HG02885 (cell line): ENCODE data around the gene DAPK3.
"Not testable (repeated sequence)": the region's sequence is repeated elsewhere in the genome, so short reads cannot be mapped to it uniquely, and the experiment has no call there.

ENCODE experiments used
- ATAC-seq: cut with Tn5 transposase; IDR thresholded peaks from one replicate; pipeline ENCODE4 v1.9.1; 2021; ENCODE audit warnings: mild to moderate bottlenecking; ENCODE audit not compliant: unreplicated experiment, poor library complexity

DAPK3 gene

GRCh38 chr19:4007021-4007835 is 36.3 kb upstream of the DAPK3 start, which contains the start of gene PIAS4:
TSS of gene PIAS4 (plus strand) at chr19:4007736. CDS start at chr19:4007761, 25 bp downstream.
- ATAC-seq, result peak; percentile 92

DNA sequence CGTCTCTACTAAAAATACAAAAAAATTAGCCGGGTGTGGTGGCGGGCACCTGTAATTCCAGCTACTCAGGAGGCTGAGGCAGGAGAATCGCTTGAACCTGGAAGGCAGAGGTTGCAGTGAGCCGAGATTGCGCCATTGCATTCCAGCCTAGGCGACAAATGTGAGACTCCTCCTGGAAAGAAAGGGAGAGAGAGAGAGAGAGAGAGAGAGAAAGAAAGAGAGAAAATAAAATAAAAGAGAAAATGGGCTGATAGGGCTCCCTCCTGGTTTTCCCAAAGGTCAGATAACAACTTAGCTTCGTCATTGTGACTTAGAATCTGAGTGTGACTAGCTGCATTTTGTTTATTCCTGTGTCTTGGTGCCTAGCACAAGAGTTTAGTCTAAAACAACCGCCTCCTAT is 34.5 kb upstream of the DAPK3 start:
- ATAC-seq, result not testable (repeated sequence)

DNA sequence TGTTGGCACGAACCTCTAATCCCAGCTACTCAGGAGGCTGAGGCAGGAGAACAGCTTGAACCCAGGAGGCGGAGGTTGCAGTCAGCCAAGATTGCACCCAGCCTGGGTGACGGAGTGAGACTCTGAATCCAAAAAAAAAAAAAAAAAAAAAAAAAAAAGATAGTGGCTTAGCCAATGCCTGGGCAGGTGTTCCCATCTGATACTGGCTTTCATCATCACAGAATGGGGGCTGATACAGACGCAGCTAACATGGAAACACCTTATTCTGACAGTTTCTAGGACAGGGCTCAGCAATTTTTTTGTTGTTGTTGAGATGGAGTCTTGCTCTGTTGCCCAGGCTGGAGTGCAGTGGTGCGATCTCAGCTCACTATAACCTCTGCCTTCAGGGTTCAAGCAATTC is 29.9 kb upstream of the DAPK3 start:
- not testable (repeated sequence) for ATAC-seq

DNA sequence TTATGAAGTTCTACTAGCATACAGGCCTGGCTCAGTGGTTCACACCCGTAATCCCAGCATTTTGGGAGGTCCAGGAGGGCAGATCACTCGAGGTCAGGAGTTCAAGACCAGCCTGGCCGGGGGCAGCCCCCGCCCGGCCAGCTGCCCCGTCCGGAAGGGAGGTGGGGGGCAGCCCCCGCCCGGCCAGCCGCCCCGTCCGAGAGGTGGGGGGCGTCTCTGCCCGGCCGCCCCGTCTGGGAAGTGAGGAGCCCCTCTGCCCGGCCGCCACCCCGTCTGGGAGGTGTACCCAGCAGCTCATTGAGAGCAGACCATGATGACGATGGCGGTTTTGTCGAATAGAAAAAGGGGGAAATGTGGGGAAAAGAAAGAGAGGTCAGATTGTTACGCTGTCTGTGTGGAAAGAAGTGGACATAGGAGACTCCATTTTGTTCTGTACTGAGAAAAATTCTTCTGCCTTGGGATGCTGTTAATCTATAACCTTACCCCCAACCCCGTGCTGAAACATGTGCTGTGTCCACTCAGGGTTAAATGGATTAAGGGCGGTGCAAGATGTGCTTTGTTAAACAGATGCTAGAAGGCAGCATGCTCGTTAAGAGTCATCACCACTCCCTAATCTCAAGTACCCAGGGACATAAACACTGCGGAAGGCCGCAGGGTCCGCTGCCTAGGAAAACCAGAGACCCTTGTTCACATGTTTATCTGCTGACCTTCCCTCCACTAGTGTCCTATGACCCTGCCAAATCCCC is 27.9 kb upstream of the DAPK3 start:
- not testable (repeated sequence) for ATAC-seq

- ATAC-seq, result no peak
These were observed 24.7 kb upstream of the DAPK3 start for GRCh38 chr19:3995607-3996006.

- ATAC-seq, result no peak
These were observed 19.9 kb upstream of the DAPK3 start for GRCh38 chr19:3990815-3991117.

GRCh38 chr19:3987619-3988371 is 16.9 kb upstream of the DAPK3 start:
- no peak for ATAC-seq

- ATAC-seq, result no peak
These were observed 15.6 kb upstream of the DAPK3 start for GRCh38 chr19:3986260-3987041.

DNA sequence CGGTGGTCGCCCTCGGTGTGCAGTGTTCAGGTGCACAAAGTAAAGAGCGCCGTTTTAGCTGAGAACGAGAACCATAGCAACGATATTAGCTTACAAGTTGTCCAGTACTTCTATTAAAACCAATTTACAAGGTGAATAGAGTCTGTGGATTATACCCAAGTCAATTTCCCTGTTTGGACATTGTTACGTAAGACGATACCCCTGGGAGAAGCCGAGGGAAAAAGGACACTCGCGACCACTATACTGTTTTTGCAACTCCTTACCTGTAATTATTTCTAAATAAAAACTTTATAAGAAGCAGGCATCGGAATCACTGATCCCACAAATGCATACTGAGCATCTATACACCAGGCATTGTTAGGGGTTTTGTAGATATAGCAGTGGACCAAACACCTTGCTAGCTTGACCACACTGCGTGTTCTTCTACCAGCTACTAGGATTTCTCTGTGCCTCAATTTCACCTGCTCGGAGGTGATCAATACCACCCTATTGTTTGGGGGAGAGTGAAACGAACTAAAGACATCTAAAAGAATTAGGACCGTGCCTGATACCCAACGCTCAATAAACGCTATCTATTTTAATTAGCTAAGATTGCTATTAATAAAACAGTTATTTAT is 14.9 kb upstream of the DAPK3 start:
- no peak for ATAC-seq

GRCh38 chr19:3984908-3985642 is 14.2 kb upstream of the DAPK3 start, which contains the start of gene EEF2:
TSS of gene EEF2 (minus strand) at chr19:3985463. CDS start at chr19:3985380, 83 bp downstream.
- ATAC-seq, result peak; percentile 67

DNA sequence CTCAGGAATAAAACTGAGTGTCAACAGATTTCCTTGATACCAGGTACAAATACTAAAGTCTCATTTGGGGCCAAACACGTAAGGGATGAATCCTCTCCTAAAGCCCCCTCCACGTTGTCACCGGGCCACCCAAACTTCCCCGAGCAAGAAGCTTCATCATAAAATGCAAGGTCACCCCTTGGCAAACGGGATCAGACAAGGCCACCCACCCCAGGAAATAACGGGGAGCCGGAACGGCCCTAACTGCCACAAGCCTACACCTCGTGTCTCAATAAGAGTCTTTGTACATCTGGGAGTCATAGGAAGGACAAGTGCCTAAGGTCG is 13.6 kb upstream of the DAPK3 start:
- ATAC-seq, result no peak

GRCh38 chr19:3983936-3984583 is 13.2 kb upstream of the DAPK3 start:
- ATAC-seq, result no peak

- no peak for ATAC-seq
These were observed 12.6 kb upstream of the DAPK3 start for GRCh38 chr19:3983542-3983914.

- no peak for ATAC-seq
These were observed 12.0 kb upstream of the DAPK3 start for GRCh38 chr19:3982701-3983541.

GRCh38 chr19:3981736-3982681 is 11.1 kb upstream of the DAPK3 start:
- no peak for ATAC-seq

DNA sequence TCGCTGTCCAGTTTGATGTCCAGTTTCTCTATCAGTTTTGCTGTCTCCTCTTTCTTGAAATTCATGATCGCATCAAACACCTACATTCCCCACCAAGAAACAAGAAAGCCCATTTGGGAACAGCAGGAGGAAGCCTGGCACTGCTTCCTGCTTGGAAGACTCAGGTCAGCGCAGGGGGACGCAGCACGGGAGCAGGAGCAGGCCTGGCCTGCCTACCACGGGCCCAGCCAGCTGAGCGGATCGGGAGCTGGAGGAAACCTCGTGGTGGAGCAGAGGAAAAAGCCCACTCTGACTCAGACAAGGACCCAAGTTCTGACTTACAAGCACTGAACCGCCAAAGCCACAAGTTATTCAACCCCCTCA is 10.5 kb upstream of the DAPK3 start:
- no peak for ATAC-seq
